SK-N-MC (cell line): ENCODE data around the gene CLEC4M.
"Not testable (repeated sequence)": the region's sequence is repeated elsewhere in the genome, so short reads cannot be mapped to it uniquely, and the experiment has no call there.

Source experiments
- DNase-seq: peaks from one replicate; pipeline ENCODE4 v3.0.0-alpha.2; 2011; ENCODE audit warnings: low read depth, low spot score
- H3K27ac ChIP-seq: fragments of 200-600 bp; sonication (generic); 2 replicates; pipeline ENCODE4 v1.5.1; 2016; ENCODE audit warnings: mixed run types
- H3K36me3 ChIP-seq: fragments of 200-600 bp; sonication (generic); 2 replicates; pipeline ENCODE4 v1.6.1; 2017; ENCODE audit warnings: antibody characterized with exemption, low read length, mixed read lengths; ENCODE audit not compliant: insufficient read depth
- H3K4me3 ChIP-seq: fragments of 200-600 bp; sonication (generic); 2 replicates; pipeline ENCODE4 v1.5.1; 2016
- H3K9ac ChIP-seq: fragments of 200-600 bp; sonication (generic); 2 replicates; pipeline ENCODE4 v1.8.0; 2017; ENCODE audit warnings: mixed run types, mixed read lengths; ENCODE audit not compliant: insufficient read length
- H3K9me3 ChIP-seq: fragments of 200-600 bp; sonication (generic); 2 replicates; pipeline ENCODE4 v1.6.1; 2017; ENCODE audit warnings: low read depth, mild to moderate bottlenecking, antibody characterized with exemption, low read length, moderate library complexity, mixed read lengths
- EZH2 ChIP-seq: fragments of 200-600 bp; sonication (generic); IDR thresholded peaks from one replicate; pipeline ENCODE4 v1.6.1; 2017; ENCODE audit warnings: antibody characterized with exemption
- FOXP2 ChIP-seq: optimal IDR thresholded peaks from 2 replicates; pipeline ENCODE3; 2011; ENCODE audit warnings: mild to moderate bottlenecking, moderate library complexity; ENCODE audit not compliant: insufficient read depth; ENCODE audit errors: extremely low read length, control extremely low read depth
- POLR2AphosphoS5 ChIP-seq: IDR thresholded peaks from 2 replicates; pipeline ENCODE4 v1.6.1; 2012; ENCODE audit warnings: mild to moderate bottlenecking, low read depth, low read length, borderline replicate concordance

CLEC4M gene

DNA sequence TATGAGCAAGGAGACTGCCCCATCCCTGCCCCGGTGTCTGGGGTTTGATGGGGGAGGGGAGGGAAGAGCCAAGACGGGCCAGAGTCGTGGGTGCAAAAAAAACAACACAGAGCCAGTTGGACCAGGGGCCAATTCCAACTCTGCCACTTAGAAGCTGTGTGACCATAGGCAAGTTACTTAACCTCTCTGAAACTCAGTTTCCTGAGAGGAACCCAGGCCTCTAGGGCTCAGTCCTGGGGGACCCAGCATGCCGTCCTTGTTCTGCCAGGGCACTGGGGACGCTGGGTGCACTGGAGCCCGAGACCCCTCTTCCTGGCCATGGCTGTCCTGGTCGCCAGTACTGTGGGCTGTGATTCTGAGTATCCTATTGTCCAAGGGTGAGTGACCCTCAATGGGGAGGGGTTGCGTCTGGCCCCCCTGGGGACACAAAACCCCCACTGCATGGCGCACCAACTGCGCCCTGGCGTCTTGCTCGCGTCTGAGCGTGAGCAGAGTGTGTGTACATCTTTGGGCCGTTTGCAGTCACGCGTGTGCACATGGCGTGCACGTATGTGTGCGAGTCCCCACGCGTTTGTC lies 24.6 kb downstream of the CLEC4M start:
- Histone ChIP-seq H3K27ac (no peak overlapping the region), H3K9ac (no peak overlapping the region), H3K4me3 (no peak overlapping the region), H3K36me3 (no peaks in the 10 kb centered on the region), H3K9me3 (no peaks in the 10 kb centered on the region)
- no peak for TF ChIP-seq EZH2
- no peak for TF ChIP-seq POLR2AphosphoS5
- TF ChIP-seq FOXP2, result no peak
- no peak for DNase-seq

DNA sequence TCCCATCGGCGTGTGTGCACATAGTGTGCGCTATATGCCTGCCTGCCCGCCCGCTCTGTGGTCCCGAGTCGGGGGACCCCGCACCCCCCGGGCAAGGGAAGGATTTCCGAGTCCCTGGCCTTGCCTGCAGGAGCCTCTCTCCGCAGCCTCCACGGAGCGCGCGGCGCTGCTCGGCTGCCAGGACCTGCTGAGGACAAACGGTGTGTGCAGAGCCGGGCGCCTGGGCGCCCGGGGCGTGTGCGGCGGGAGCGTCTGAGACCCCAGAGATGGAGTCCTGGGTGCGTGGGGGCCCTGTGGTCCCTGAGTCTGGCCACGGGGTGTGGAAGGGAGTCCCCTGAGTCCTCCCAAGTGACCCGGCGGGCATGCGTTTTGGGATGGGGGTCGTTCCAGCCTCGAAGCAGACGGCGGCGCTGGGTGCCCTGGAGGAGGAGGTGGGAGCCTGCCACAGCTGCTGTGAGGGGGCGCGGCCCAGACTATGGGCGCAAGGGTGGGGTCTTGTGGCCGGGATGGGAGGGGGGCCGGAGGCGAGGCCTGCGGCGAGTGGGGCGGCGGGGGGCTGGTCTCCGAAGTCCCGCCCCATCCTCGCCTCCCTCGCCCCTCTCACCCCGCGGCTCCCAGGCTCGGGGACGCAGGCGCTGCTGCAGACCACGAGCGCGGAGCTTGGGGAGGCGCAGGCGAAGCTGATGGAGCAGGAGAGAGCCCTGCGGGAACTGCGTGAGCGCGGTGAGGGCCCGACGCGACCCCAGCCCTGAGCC lies 25.3 kb downstream of the CLEC4M start:
- no peaks in the 10 kb centered on the region for H3K9me3 ChIP-seq
- no peak overlapping the region for H3K9ac ChIP-seq
- DNase-seq, result no peak
- TF ChIP-seq FOXP2 (no peak), POLR2AphosphoS5 (no peak), EZH2 (no peak)
- H3K4me3 ChIP-seq, result no peak overlapping the region
- H3K36me3 ChIP-seq, result no peaks in the 10 kb centered on the region
- H3K27ac ChIP-seq, result no peak overlapping the region

DNA sequence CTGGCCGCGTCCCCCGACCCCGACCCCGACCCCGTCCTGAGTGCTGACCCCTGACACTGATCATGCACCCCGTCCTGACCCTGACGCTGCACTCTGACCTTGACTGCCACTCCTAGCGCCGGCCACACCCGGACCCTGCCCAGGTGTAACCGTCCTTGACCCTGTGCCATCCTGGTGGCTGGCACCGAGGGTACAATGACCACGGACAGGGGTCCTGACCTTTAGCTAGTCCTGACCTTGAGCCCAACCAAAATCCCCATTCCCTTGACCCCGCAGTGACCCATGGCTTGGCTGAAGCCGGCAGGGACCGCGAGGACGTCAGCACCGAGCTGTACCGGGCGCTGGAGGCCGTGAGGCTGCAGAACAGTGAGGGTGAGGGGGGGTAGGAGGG lies 25.9 kb downstream of the CLEC4M start:
- Histone ChIP-seq H3K9ac (no peak overlapping the region), H3K9me3 (no peaks in the 10 kb centered on the region), H3K27ac (no peak overlapping the region), H3K36me3 (no peaks in the 10 kb centered on the region), H3K4me3 (no peak overlapping the region)
- no peak for TF ChIP-seq FOXP2
- no peak for TF ChIP-seq EZH2
- no peak for TF ChIP-seq POLR2AphosphoS5
- DNase-seq, result no peak

DNA sequence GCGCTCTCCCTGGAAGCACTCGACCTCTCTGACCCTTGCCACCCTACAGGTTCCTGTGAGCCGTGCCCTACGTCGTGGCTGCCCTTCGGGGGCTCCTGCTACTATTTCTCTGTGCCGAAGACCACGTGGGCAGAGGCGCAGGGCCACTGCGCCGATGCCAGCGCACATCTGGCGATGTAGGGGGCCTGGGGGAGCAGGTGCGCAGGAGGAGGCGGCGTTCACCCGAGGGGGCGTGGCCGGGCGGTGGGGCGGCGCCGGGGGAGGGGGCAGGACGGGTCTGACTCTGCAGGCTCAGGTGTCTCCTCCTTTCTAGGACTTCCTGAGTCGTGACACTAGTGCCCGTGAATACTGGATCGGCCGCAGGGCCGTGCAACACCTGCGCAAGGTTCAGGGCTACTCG lies 26.4 kb downstream of the CLEC4M start:
- no peaks in the 10 kb centered on the region for H3K9me3 ChIP-seq
- no peak overlapping the region for H3K9ac ChIP-seq
- no peak overlapping the region for H3K27ac ChIP-seq
- no peak for DNase-seq
- no peak for TF ChIP-seq FOXP2
- no peak for TF ChIP-seq EZH2
- no peak for TF ChIP-seq POLR2AphosphoS5
- no peaks in the 10 kb centered on the region for H3K36me3 ChIP-seq
- no peak overlapping the region for H3K4me3 ChIP-seq

DNA sequence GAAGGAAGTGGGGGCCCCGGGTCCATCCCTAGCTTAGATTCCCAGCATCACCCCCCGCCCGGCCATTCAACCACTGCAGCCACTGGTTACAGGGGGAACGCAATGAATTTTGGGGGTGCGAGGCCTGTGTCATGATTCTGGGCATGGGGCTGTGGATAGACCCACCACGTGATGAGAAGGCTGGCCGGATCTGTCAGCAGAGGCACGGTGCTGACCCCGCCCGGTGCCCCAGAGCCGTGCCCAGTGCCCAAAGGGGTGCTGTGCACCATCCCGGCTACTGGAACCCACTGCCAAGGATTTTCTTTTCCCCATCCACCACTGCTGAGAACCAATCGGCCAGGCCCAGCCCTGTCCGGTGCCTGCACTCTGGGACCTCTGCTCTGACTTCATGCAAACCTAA lies 27.4 kb downstream of the CLEC4M start:
- TF ChIP-seq EZH2, result no peak
- no peak for TF ChIP-seq FOXP2
- TF ChIP-seq POLR2AphosphoS5, result no peak
- DNase-seq, result no peak
- H3K27ac ChIP-seq, result no peak overlapping the region
- H3K4me3 ChIP-seq, result no peak overlapping the region
- no peaks in the 10 kb centered on the region for H3K36me3 ChIP-seq
- no peaks in the 10 kb centered on the region for H3K9me3 ChIP-seq
- no peak overlapping the region for H3K9ac ChIP-seq

DNA sequence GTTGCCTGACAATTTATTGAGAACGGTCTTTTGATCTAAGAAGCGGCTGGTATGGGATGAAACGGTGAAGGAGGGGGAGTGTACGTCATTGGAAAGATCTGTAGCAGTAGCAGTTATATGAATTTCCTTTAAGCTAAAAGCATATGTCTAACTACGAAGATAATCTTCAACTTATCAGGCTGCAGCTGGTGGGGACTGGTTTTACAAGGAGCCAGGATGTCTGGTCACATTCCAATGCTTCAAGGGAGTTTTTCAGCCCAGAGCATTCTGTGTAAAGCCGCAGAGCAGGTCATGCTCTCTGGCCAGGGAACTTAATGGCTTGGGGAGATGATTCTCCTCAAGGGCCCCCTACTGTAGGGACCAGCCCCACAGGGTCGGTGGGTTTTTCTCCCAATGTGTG lies 29.2 kb downstream of the CLEC4M start:
- Histone ChIP-seq H3K9ac (no peak overlapping the region), H3K4me3 (no peak overlapping the region), H3K36me3 (no peaks in the 10 kb centered on the region), H3K9me3 (no peaks in the 10 kb centered on the region), H3K27ac (no peak overlapping the region)
- no peak for DNase-seq
- TF ChIP-seq FOXP2, result no peak
- TF ChIP-seq EZH2, result no peak
- no peak for TF ChIP-seq POLR2AphosphoS5

DNA sequence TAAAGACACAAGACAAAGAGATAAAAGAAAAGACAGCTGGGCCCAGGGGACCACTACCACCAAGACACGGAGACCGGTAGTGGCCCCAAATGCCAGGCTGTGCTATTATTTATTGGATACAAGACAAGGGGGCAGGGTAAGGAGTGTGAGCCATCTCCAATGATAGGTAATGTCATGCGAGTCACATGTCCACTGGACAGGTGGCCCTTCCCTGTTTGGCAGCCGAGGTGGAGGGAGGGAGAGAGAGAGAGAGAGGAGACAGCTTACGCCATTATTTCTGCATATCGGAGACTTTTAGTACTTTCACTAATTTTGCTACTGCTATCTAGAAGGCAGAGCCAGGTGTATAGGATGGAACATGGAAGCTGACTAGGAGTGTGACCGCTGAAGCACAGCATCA lies 29.7 kb downstream of the CLEC4M start:
- H3K9ac ChIP-seq, H3K27ac ChIP-seq, DNase-seq, H3K4me3 ChIP-seq, H3K9me3 ChIP-seq, H3K36me3 ChIP-seq: not testable (repeated sequence)

DNA sequence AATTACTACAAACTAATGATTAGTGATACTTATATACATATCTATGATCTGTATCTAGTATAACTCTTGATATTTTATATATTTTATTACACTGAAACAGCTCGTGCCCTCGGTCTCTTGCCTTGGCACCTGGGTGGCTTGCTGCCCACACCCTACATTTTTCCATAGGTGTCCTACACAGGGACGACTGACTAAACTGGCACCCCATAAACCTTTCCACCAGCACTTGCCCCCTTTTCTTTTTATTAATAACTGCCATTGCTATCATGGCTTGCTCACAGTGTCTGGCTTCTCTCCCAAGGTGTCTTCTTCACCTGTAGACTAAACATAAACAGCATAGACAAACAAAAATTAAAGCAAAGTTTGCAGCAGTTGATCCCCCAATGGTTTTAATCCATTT lies 30.4 kb downstream of the CLEC4M start:
- TF ChIP-seq POLR2AphosphoS5 (no peak), EZH2 (no peak), FOXP2 (no peak)
- no peaks in the 10 kb centered on the region for H3K36me3 ChIP-seq
- H3K27ac ChIP-seq, result no peak overlapping the region
- no peaks in the 10 kb centered on the region for H3K9me3 ChIP-seq
- H3K9ac ChIP-seq, result no peak overlapping the region
- H3K4me3 ChIP-seq, result no peak overlapping the region
- DNase-seq, result no peak
